Testis (tissue), 2 donors: ENCODE data around the gene MCC.

Experiments used
- POLR2A ChIP-seq: fragments of 450-650 bp; IDR thresholded peaks from one replicate; pipeline ENCODE4 v1.6.1; 2017; ENCODE audit warnings: antibody characterized with exemption, mild to moderate bottlenecking, moderate library complexity
- TF ChIP-seq, protein P1 (sequence below), 3 experiments: fragments of 450-650 bp in 2 of 3; fragments of 200-600 bp in 1 of 3; sonication (generic) in 1 of 3; IDR thresholded peaks; one replicate each; pipeline ENCODE4 v1.5.1; 2016 to 2019; ENCODE audit warnings: antibody characterized with exemption in 3 of 3, mild to moderate bottlenecking in 2 of 3, moderate library complexity in 1 of 3

DNA sequence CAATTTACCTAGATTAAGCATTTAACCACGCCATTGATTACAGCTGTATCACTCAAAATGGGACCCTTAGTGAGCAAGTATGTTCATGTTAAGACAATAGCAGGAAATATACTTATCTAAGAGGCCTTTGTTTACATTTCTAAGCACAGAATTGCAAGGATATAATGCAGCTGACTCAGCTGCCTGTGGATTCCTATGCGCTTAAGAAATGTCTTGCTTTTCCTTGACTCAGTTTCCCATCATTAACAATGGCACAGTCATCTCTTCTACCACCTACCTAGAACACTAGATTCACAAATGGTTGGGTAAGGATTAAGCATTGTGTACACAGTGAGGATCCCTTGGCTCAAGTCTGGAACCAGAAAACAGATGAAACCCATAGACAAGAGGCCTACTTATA is 217.2 kb downstream of the MCC start:
- TF ChIP-seq, protein P1, sequence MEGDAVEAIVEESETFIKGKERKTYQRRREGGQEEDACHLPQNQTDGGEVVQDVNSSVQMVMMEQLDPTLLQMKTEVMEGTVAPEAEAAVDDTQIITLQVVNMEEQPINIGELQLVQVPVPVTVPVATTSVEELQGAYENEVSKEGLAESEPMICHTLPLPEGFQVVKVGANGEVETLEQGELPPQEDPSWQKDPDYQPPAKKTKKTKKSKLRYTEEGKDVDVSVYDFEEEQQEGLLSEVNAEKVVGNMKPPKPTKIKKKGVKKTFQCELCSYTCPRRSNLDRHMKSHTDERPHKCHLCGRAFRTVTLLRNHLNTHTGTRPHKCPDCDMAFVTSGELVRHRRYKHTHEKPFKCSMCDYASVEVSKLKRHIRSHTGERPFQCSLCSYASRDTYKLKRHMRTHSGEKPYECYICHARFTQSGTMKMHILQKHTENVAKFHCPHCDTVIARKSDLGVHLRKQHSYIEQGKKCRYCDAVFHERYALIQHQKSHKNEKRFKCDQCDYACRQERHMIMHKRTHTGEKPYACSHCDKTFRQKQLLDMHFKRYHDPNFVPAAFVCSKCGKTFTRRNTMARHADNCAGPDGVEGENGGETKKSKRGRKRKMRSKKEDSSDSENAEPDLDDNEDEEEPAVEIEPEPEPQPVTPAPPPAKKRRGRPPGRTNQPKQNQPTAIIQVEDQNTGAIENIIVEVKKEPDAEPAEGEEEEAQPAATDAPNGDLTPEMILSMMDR (IDR thresholded peaks at IDR 0.05) = no peak
- no peak for TF ChIP-seq POLR2A
